Endothelial cell (in vitro differentiated cells): Measurements from ENCODE around the gene HIGD1C. TPM values are rescaled to one million over a fixed set of nuclear protein-coding genes. Genes with fewer than 3 reads are reported as not detected.

Experiments
- DNase-seq: peaks from one replicate; pipeline ENCODE4 v3.0.0; 2021; ENCODE audit warnings: low spot score
- H3K27ac Mint-ChIP-seq: one replicate; pipeline ENCODE4 v1.8.0; 2021; ENCODE audit warnings: mixed read lengths, inconsistent platforms; ENCODE audit not compliant: unreplicated experiment
- H3K27me3 Mint-ChIP-seq: one replicate; pipeline ENCODE4 v1.8.0; 2021; ENCODE audit warnings: mild to moderate bottlenecking, moderate library complexity, mixed read lengths, inconsistent platforms; ENCODE audit not compliant: unreplicated experiment
- H3K36me3 Mint-ChIP-seq: one replicate; pipeline ENCODE4 v1.8.0; 2021; ENCODE audit warnings: mild to moderate bottlenecking, low read depth, mixed read lengths, inconsistent platforms; ENCODE audit not compliant: unreplicated experiment
- H3K4me1 Mint-ChIP-seq: one replicate; pipeline ENCODE4 v1.8.0; 2021; ENCODE audit warnings: mild to moderate bottlenecking, mixed read lengths, inconsistent platforms; ENCODE audit not compliant: unreplicated experiment
- H3K4me3 Mint-ChIP-seq: one replicate; pipeline ENCODE4 v1.8.0; 2021; ENCODE audit warnings: mild to moderate bottlenecking, mixed read lengths, inconsistent platforms; ENCODE audit not compliant: unreplicated experiment
- H3K9me3 Mint-ChIP-seq: one replicate; pipeline ENCODE4 v1.8.0; 2021; ENCODE audit warnings: mixed read lengths, inconsistent platforms; ENCODE audit not compliant: unreplicated experiment
- CTCF ChIP-seq: fragments of 200-600 bp; sonication (generic); IDR thresholded peaks from one replicate; pipeline ENCODE4 v1.5.0; 2021; ENCODE audit warnings: antibody characterized with exemption; ENCODE audit not compliant: unreplicated experiment
- total RNA-seq: library from RNA; stranded (reverse); fragmentation: NEBNext Ultra II Directional; extraction: Animal tissue kit (Norgen Biotek cat#: 25700); gene quantifications from one replicate; pipeline ENCODE4 v1.2.1, GENCODE V29; 2021; ENCODE audit not compliant: unreplicated experiment

Gene HIGD1C
- total RNA-seq, 1 donor from 2014 or later: not detected

- Mint-ChIP-seq H3K9me3 (no peaks in the 10 kb centered on the region), H3K27me3 (peaks cover 3% of the 10 kb centered on the region), H3K36me3 (peaks cover 8% of the 10 kb centered on the region), H3K27ac (no peak overlapping the region), H3K4me3 (no peak overlapping the region), H3K4me1 (peaks cover 10% of the 10 kb centered on the region)
- DNase-seq: no peak
- TF ChIP-seq CTCF: no peak
Observed at GRCh38 chr12:50932787-50933280, 19.5 kb upstream of the HIGD1C start.

GRCh38 chr12:50933459-50934124 is 18.8 kb upstream of the HIGD1C start:
- no peak for DNase-seq
- no peaks in the 10 kb centered on the region for H3K9me3 Mint-ChIP-seq
- peaks cover 3% of the 10 kb centered on the region for H3K27me3 Mint-ChIP-seq
- no peak for TF ChIP-seq CTCF
- peaks cover 8% of the 10 kb centered on the region for H3K4me1 Mint-ChIP-seq
- H3K36me3 Mint-ChIP-seq: peaks cover 8% of the 10 kb centered on the region
- H3K27ac Mint-ChIP-seq: no peak overlapping the region
- no peak overlapping the region for H3K4me3 Mint-ChIP-seq

- no peak overlapping the region for H3K27ac Mint-ChIP-seq
- DNase-seq: no peak
- H3K36me3 Mint-ChIP-seq: peaks cover 12% of the 10 kb centered on the region
- no peaks in the 10 kb centered on the region for H3K9me3 Mint-ChIP-seq
- peaks cover 3% of the 10 kb centered on the region for H3K27me3 Mint-ChIP-seq
- no peak for TF ChIP-seq CTCF
- peaks cover 7% of the 10 kb centered on the region for H3K4me1 Mint-ChIP-seq
- no peak overlapping the region for H3K4me3 Mint-ChIP-seq
Observed at GRCh38 chr12:50934371-50934851, 17.9 kb upstream of the HIGD1C start.

GRCh38 chr12:50934981-50935807 is 17.1 kb upstream of the HIGD1C start:
- no peak for DNase-seq
- peaks cover 8% of the 10 kb centered on the region for H3K36me3 Mint-ChIP-seq
- H3K4me1 Mint-ChIP-seq: peaks cover 7% of the 10 kb centered on the region
- H3K27ac Mint-ChIP-seq: no peak overlapping the region
- no peak for TF ChIP-seq CTCF
- H3K4me3 Mint-ChIP-seq: no peak overlapping the region
- H3K27me3 Mint-ChIP-seq: peaks cover 3% of the 10 kb centered on the region
- no peaks in the 10 kb centered on the region for H3K9me3 Mint-ChIP-seq
